Upper lobe of right lung (tissue), 1 donor: Measurements from ENCODE around the gene ADCK2. TPM values are rescaled to one million over a fixed set of nuclear protein-coding genes. Genes with fewer than 3 reads are reported as not detected.

Source experiments
- ATAC-seq: fragments of 200-7000 bp; cut with Tn5 transposase; one replicate; pipeline ENCODE4 v1.9.1; 2020; ENCODE audit warnings: mild to moderate bottlenecking, moderate library complexity
- DNase-seq: peaks from one replicate; pipeline ENCODE4 v3.0.0-alpha.2; 2020
- H3K27ac ChIP-seq: fragments of 200-600 bp; one replicate; pipeline ENCODE4 v1.8.0; 2022
- H3K27me3 ChIP-seq: fragments of 200-600 bp; one replicate; pipeline ENCODE4 v1.8.0; 2022; ENCODE audit warnings: mild to moderate bottlenecking
- H3K36me3 ChIP-seq: fragments of 200-600 bp; one replicate; pipeline ENCODE4 v1.8.0; 2022
- H3K4me1 ChIP-seq: fragments of 200-600 bp; one replicate; pipeline ENCODE4 v1.8.0; 2022
- H3K4me3 ChIP-seq: fragments of 200-600 bp; one replicate; pipeline ENCODE4 v1.8.0; 2022; ENCODE audit warnings: mild to moderate bottlenecking
- H3K9me3 ChIP-seq: fragments of 200-600 bp; one replicate; pipeline ENCODE4 v1.8.0; 2022
- CTCF ChIP-seq: fragments of 200-600 bp; IDR thresholded peaks from one replicate; pipeline ENCODE4 v1.8.0; 2022; ENCODE audit warnings: antibody characterized with exemption
- intact Hi-C: fragments of 100-400 bp; cut with DNase I; formaldehyde crosslinking; loops from one replicate; pipeline ENCODE4 v1.11.0; 2022
- total RNA-seq: library from RNA; stranded (reverse); fragmentation: NEBNext Ultra II Directional; extraction: Animal tissue kit (Norgen Biotek cat#: 25700); gene quantifications from one replicate; pipeline ENCODE4 v1.2.1, GENCODE V29; 2021
- donor health status: DM: no; HTN: yes; CAD: no; lungs with severe emphysema.

The ADCK2 gene
- total RNA-seq, 1 donor from 2014 or later = 18.2 TPM

DNA sequence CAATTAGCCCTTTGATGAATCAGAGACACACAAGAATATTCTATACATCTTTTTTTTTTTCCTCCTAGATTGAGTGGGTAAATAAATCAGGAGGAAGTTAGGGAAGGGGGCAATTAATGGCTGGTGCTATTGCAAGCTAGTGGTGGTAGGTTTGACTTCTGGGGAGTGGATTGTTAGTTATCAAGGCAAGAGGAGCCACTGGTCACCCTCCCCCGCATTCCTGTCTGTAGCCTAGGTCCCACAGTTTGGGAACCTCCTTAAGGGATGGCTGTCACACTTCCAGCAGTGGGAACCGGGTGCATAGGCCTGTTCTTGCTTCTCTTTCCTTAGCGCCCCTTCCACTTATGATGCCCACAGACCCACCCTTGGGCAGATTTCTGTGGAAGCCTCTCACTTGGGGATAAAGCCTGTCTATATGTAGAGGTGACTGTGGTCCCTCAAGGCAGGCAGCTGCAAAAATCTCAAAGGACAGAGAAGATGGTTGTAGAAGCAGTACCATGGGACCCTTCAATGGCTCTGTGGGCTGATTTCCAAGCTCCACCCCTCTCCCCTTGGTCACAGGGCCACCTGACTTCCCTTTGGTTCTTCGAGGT is 2.3 kb upstream of the ADCK2 start:
- Histone ChIP-seq H3K9me3 (no peaks in the 10 kb centered on the region), H3K27ac (no peak overlapping the region), H3K27me3 (no peaks in the 10 kb centered on the region), H3K36me3 (no peaks in the 10 kb centered on the region), H3K4me3 (no peak overlapping the region), H3K4me1 (peaks cover 18% of the 10 kb centered on the region)
- ATAC-seq (no peak), DNase-seq (peak; percentile 3)
- intact Hi-C loops = no loop called here
- no peak for TF ChIP-seq CTCF

- TF ChIP-seq CTCF = no peak
- intact Hi-C loops = no loop called here
- H3K27me3 ChIP-seq = no peaks in the 10 kb centered on the region
- no peak overlapping the region for H3K4me3 ChIP-seq
- H3K27ac ChIP-seq = no peak overlapping the region
- no peaks in the 10 kb centered on the region for H3K36me3 ChIP-seq
- H3K9me3 ChIP-seq = no peaks in the 10 kb centered on the region
- H3K4me1 ChIP-seq = peaks cover 20% of the 10 kb centered on the region
- no peak for ATAC-seq
- peak; percentile 60 for DNase-seq
Observed at GRCh38 chr7:140671966-140672365, 779 bp upstream of the ADCK2 start.

GRCh38 chr7:140673063-140673773 is 473 bp downstream of the ADCK2 start:
- Histone ChIP-seq H3K9me3 (no peaks in the 10 kb centered on the region), H3K36me3 (no peaks in the 10 kb centered on the region), H3K4me3 (peak overlapping the region; percentile 81), H3K4me1 (peaks cover 20% of the 10 kb centered on the region), H3K27ac (peak overlapping the region; percentile 76), H3K27me3 (no peaks in the 10 kb centered on the region)
- intact Hi-C loops = no loop called here
- DNase-seq (peak; percentile 87), ATAC-seq (peak; percentile 80)
- TF ChIP-seq CTCF = no peak

- no peak for DNase-seq
- H3K36me3 ChIP-seq = no peaks in the 10 kb centered on the region
- no peak for TF ChIP-seq CTCF
- peak overlapping the region; percentile 81 for H3K4me3 ChIP-seq
- intact Hi-C loops = no loop called here
- H3K4me1 ChIP-seq = peaks cover 20% of the 10 kb centered on the region
- H3K27me3 ChIP-seq = no peaks in the 10 kb centered on the region
- no peaks in the 10 kb centered on the region for H3K9me3 ChIP-seq
- no peak for ATAC-seq
- H3K27ac ChIP-seq = no peak overlapping the region
Observed at GRCh38 chr7:140673774-140674155, 1.0 kb downstream of the ADCK2 start.

- H3K4me1 ChIP-seq = peaks cover 20% of the 10 kb centered on the region
- no peak overlapping the region for H3K4me3 ChIP-seq
- peak; percentile 2 for ATAC-seq
- H3K27me3 ChIP-seq = no peaks in the 10 kb centered on the region
- TF ChIP-seq CTCF = no peak
- peak; percentile 75 for DNase-seq
- H3K27ac ChIP-seq = no peak overlapping the region
- no peaks in the 10 kb centered on the region for H3K9me3 ChIP-seq
- intact Hi-C loops = no loop called here
- H3K36me3 ChIP-seq = no peaks in the 10 kb centered on the region
Observed at GRCh38 chr7:140674356-140674800, 1.6 kb downstream of the ADCK2 start.
